Right renal cortex interstitium (tissue), 3 donors: ENCODE measurements around the gene CCDC9B. TPM values are rescaled to one million over a fixed set of nuclear protein-coding genes. Genes with fewer than 3 reads are reported as not detected.

ENCODE experiments used
- DNase-seq, 3 donors: peaks; one replicate each; pipeline ENCODE4 v3.0.0-alpha.2; 2013; ENCODE audit warnings: low read depth in 3 of 3, low spot score in 2 of 3
- polyA plus RNA-seq, 3 donors: library from polyadenylated mRNA; unstranded; fragments of 120-200 nt; gene quantifications; one replicate each; pipeline ENCODE4 v1.2.1, GENCODE V29; 2013; ENCODE audit not compliant: insufficient read length in 3 of 3

Gene CCDC9B
- polyA plus RNA-seq, 3 donors = 5.1 to 8.9 (median 8.4) TPM

- no peak for DNase-seq
Observed at GRCh38 chr15:40331637-40332036, 9.1 kb downstream of the CCDC9B start.

- no peak for DNase-seq
Observed at GRCh38 chr15:40331026-40331425, 9.7 kb downstream of the CCDC9B start.

GRCh38 chr15:40330368-40330836 lies 10.3 kb downstream of the CCDC9B start:
- no peak for DNase-seq

- no peak for DNase-seq
Observed at GRCh38 chr15:40329804-40330203, 10.9 kb downstream of the CCDC9B start.

- no peak for DNase-seq
Observed at GRCh38 chr15:40328751-40329150, 12.0 kb downstream of the CCDC9B start.

GRCh38 chr15:40328176-40328575 lies 12.6 kb downstream of the CCDC9B start:
- no peak for DNase-seq

GRCh38 chr15:40327457-40327856 lies 13.3 kb downstream of the CCDC9B start:
- no peak for DNase-seq

- no peak for DNase-seq
Observed at GRCh38 chr15:40325700-40326099, 15.0 kb downstream of the CCDC9B start.

- no peak for DNase-seq
Observed at GRCh38 chr15:40325188-40325587, 15.6 kb downstream of the CCDC9B start.

- no peak for DNase-seq
Observed at GRCh38 chr15:40323953-40324937, 16.5 kb downstream of the CCDC9B start.

- peak; percentile 81 to 90 (median 85) for DNase-seq
Observed at GRCh38 chr15:40323239-40323952, 17.3 kb downstream of the CCDC9B start, which contains the start of gene INAFM2. TSS of gene INAFM2 (plus strand) at chr15:40323692. CDS start at chr15:40324056, 364 bp downstream.

GRCh38 chr15:40322531-40323238 lies 18.1 kb downstream of the CCDC9B start:
- DNase-seq = no peak

- no peak for DNase-seq
Observed at GRCh38 chr15:40320931-40321371, 19.8 kb downstream of the CCDC9B start.

- DNase-seq = no peak
Observed at GRCh38 chr15:40320409-40320808, 20.3 kb downstream of the CCDC9B start.

GRCh38 chr15:40317580-40317979 lies 23.2 kb downstream of the CCDC9B start:
- no peak for DNase-seq

GRCh38 chr15:40316931-40317330 lies 23.8 kb downstream of the CCDC9B start:
- no peak for DNase-seq

- no peak for DNase-seq
Observed at GRCh38 chr15:40314723-40315276, 25.9 kb downstream of the CCDC9B start.

- no peak for DNase-seq
Observed at GRCh38 chr15:40313531-40314398, 27.0 kb downstream of the CCDC9B start.

GRCh38 chr15:40312370-40313158 lies 28.2 kb downstream of the CCDC9B start:
- DNase-seq = no peak
